H1 (cell line): Measurements from ENCODE around the gene NACA. TPM values are rescaled to one million over a fixed set of nuclear protein-coding genes. Genes with fewer than 3 reads are reported as not detected.

ENCODE experiments used
- CTCF ChIA-PET: fragments of 300-600 bp; sonication (Branson Sonifier 250); formaldehyde crosslinking; loops from one replicate; lab custom pipeline; 2021; ENCODE audit not compliant: partially characterized antibody; lab: Charles Lee
- POLR2A ChIA-PET: fragments of 300-600 bp; sonication (Branson Sonifier 250); formaldehyde crosslinking; loops from one replicate; lab custom pipeline; 2021; ENCODE audit warnings: inconsistent platforms; ENCODE audit not compliant: partially characterized antibody; lab: Charles Lee
- DNase-seq, 2 experiments: peaks; one replicate each; pipeline versions ENCODE4 v3.0.0 to v3.0.0-alpha.2; 2010 to 2022; ENCODE audit warnings: low spot score in 2 of 2, low read depth in 1 of 2, mixed read lengths in 1 of 2
- FAIRE-seq: peaks from 2 replicates; lab custom pipeline; 2011; peaks lifted over from hg19 to GRCh38; lab: Jason Lieb, UNC
- H2AFZ ChIP-seq: 2 replicates; pipeline ENCODE4 v1.8.1; 2012; ENCODE audit warnings: low read length, inconsistent platforms
- H2AK5ac ChIP-seq: 2 replicates; pipeline ENCODE4 v1.6.1; 2013; ENCODE audit warnings: low read depth, low read length
- H2BK120ac ChIP-seq: replicated peaks from 2 replicates; pipeline ENCODE3; 2013; ENCODE audit warnings: low read depth, low read length, inconsistent platforms
- H2BK12ac ChIP-seq: 2 replicates; pipeline ENCODE4 v1.6.1; 2013; ENCODE audit warnings: low read depth, low read length
- H2BK15ac ChIP-seq: 2 replicates; pipeline ENCODE4 v1.6.1; 2013; ENCODE audit warnings: low read length
- H2BK20ac ChIP-seq: 2 replicates; pipeline ENCODE4 v1.6.1; 2013; ENCODE audit warnings: low read length
- H2BK5ac ChIP-seq: 2 replicates; pipeline ENCODE4 v1.6.1; 2013; ENCODE audit warnings: low read depth, low read length
- H3K14ac ChIP-seq: 2 replicates; pipeline ENCODE4 v1.6.1; 2013; ENCODE audit warnings: inconsistent platforms; ENCODE audit not compliant: insufficient read length
- H3K18ac ChIP-seq: 2 replicates; pipeline ENCODE4 v1.6.1; 2013; ENCODE audit warnings: low read length; ENCODE audit errors: extremely low read depth
- H3K23ac ChIP-seq: 2 replicates; pipeline ENCODE4 v1.6.1; 2013; ENCODE audit warnings: inconsistent platforms; ENCODE audit not compliant: insufficient read length
- H3K23me2 ChIP-seq: 2 replicates; pipeline ENCODE4 v1.6.1; 2013; ENCODE audit warnings: low read depth, low read length
- H3K27ac ChIP-seq: 2 replicates; pipeline ENCODE4 v1.6.1; 2011; ENCODE audit warnings: low read depth, low read length, inconsistent platforms
- H3K27me3 ChIP-seq, 4 experiments: replicated peaks in 1 of 4; 1 replicate in 1 of 4; 2 replicates in 3 of 4; pipeline versions ENCODE4 v1.6.1 to v1.8.1; 2011 to 2013; ENCODE audit warnings: low read length in 3 of 4, mild to moderate bottlenecking in 3 of 4, inconsistent platforms in 2 of 4, mixed read lengths in 2 of 4, moderate library complexity in 1 of 4; ENCODE audit not compliant: control insufficient read depth in 3 of 4, insufficient read depth in 3 of 4; ENCODE audit errors: extremely low read depth in 1 of 4
- H3K36me3 ChIP-seq, 4 experiments: 2 replicates each; pipeline versions ENCODE4 v1.6.1 to v1.8.1; 2011 to 2013; ENCODE audit warnings: mild to moderate bottlenecking in 4 of 4, low read length in 3 of 4, moderate library complexity in 2 of 4, control low read depth in 1 of 4, inconsistent platforms in 1 of 4; ENCODE audit not compliant: insufficient read depth in 4 of 4, control insufficient read depth in 2 of 4
- H3K4ac ChIP-seq: replicated peaks from 2 replicates; pipeline ENCODE3; 2013; ENCODE audit warnings: low read length, low read depth, mixed read lengths, inconsistent platforms; ENCODE audit not compliant: insufficient read length
- H3K4me1 ChIP-seq, 4 experiments: replicated peaks in 1 of 4; 1 replicate in 1 of 4; 2 replicates in 3 of 4; pipeline versions ENCODE4 v1.6.1 to v1.8.1; 2011 to 2013; ENCODE audit warnings: low read length in 3 of 4, inconsistent platforms in 2 of 4, mixed read lengths in 1 of 4; ENCODE audit not compliant: insufficient read depth in 4 of 4, control insufficient read depth in 3 of 4
- H3K4me2 ChIP-seq, 2 experiments: 2 replicates each; pipeline versions ENCODE4 v1.6.1 to v1.8.1; 2011 to 2013; ENCODE audit warnings: low read depth in 2 of 2, low read length in 2 of 2, control low read depth in 1 of 2, inconsistent platforms in 1 of 2, mild to moderate bottlenecking in 1 of 2; ENCODE audit not compliant: insufficient read depth in 1 of 2
- H3K4me3 ChIP-seq, 4 experiments: fragments of 200-600, 300-600 bp in 1 of 4; sonication (generic), shearing (Covaris generic), sonication (Bioruptor Twin) in 1 of 4; 2 replicates each; pipeline versions ENCODE4 v1.5.1 to v1.8.1; 2011 to 2016; ENCODE audit warnings: low read length in 4 of 4, low read depth in 3 of 4, control low read depth in 2 of 4, inconsistent platforms in 2 of 4, mild to moderate bottlenecking in 2 of 4, mixed read lengths in 1 of 4, moderate library complexity in 1 of 4; ENCODE audit not compliant: insufficient read depth in 2 of 4; ENCODE audit errors: extremely low read depth in 1 of 4
- H3K56ac ChIP-seq: replicated peaks from 2 replicates; pipeline ENCODE3; 2013; ENCODE audit warnings: low read depth, mild to moderate bottlenecking, mixed read lengths, low read length, inconsistent platforms; ENCODE audit not compliant: insufficient read length
- H3K79me1 ChIP-seq: 2 replicates; pipeline ENCODE4 v1.6.1; 2013; ENCODE audit warnings: low read depth, low read length, control low read depth
- H3K79me2 ChIP-seq, 2 experiments: 2 replicates each; pipeline versions ENCODE4 v1.6.1 to v1.8.1; 2012 to 2013; ENCODE audit warnings: low read length in 2 of 2, mild to moderate bottlenecking in 2 of 2, inconsistent platforms in 1 of 2; ENCODE audit not compliant: insufficient read depth in 2 of 2, control insufficient read depth in 1 of 2
- H3K9ac ChIP-seq, 4 experiments: replicated peaks in 1 of 4; 1 replicate in 1 of 4; 2 replicates in 3 of 4; pipeline versions ENCODE4 v1.6.1 to v1.8.1; 2011 to 2013; ENCODE audit warnings: low read depth in 3 of 4, low read length in 3 of 4, control low read depth in 2 of 4, mild to moderate bottlenecking in 2 of 4, moderate library complexity in 2 of 4, inconsistent platforms in 1 of 4; ENCODE audit errors: extremely low read depth in 1 of 4
- H3K9me3 ChIP-seq, 2 experiments: 2 replicates each; pipeline versions ENCODE4 v1.6.1 to v1.8.1; 2012 to 2013; ENCODE audit warnings: mild to moderate bottlenecking in 2 of 2, moderate library complexity in 2 of 2, control low read depth in 1 of 2, inconsistent platforms in 1 of 2, low read depth in 1 of 2, low read length in 1 of 2, mixed read lengths in 1 of 2; ENCODE audit not compliant: insufficient read depth in 2 of 2
- H4K20me1 ChIP-seq, 2 experiments: replicated peaks in 1 of 2; 2 replicates each; pipeline versions ENCODE3 to v1.8.1; 2011 to 2013; ENCODE audit warnings: inconsistent platforms in 2 of 2, low read length in 2 of 2, mild to moderate bottlenecking in 1 of 2; ENCODE audit not compliant: insufficient read depth in 2 of 2, control insufficient read depth in 1 of 2
- H4K5ac ChIP-seq: 2 replicates; pipeline ENCODE4 v1.6.1; 2013; ENCODE audit warnings: low read length, low read depth, mixed read lengths, inconsistent platforms; ENCODE audit not compliant: insufficient read length
- H4K8ac ChIP-seq: 2 replicates; pipeline ENCODE4 v1.8.0; 2013; ENCODE audit warnings: mild to moderate bottlenecking, moderate library complexity, low read length, inconsistent platforms; ENCODE audit not compliant: insufficient read depth; ENCODE audit errors: extremely low read depth
- H4K91ac ChIP-seq: replicated peaks from 2 replicates; pipeline ENCODE3; 2013; ENCODE audit warnings: low read length, mixed read lengths, inconsistent platforms; ENCODE audit not compliant: insufficient read length
- BACH1 ChIP-seq: IDR thresholded peaks from 2 replicates; pipeline ENCODE4 v1.6.1; 2012; ENCODE audit warnings: low read length, improper control_type of control experiment
- CHD2 ChIP-seq: IDR thresholded peaks from 2 replicates; pipeline ENCODE4 v1.6.1; 2012; ENCODE audit warnings: low read length, improper control_type of control experiment
- EGR1 ChIP-seq: IDR thresholded peaks from 2 replicates; pipeline ENCODE4 v1.6.1; 2011; ENCODE audit warnings: low read depth, low read length, borderline replicate concordance
- HDAC2 ChIP-seq, 2 experiments: fragments of 300-600 bp in 1 of 2; sonication (generic) in 1 of 2; IDR thresholded peaks; 2 replicates each; pipeline ENCODE4 v1.6.1; 2011 to 2012; ENCODE audit warnings: low read depth in 2 of 2, low read length in 2 of 2, mild to moderate bottlenecking in 2 of 2, moderate library complexity in 2 of 2, borderline replicate concordance in 1 of 2, inconsistent platforms in 1 of 2
- JUN ChIP-seq: IDR thresholded peaks from 2 replicates; pipeline ENCODE4 v1.6.1; 2011; ENCODE audit warnings: low read depth, mild to moderate bottlenecking, improper control_type of control experiment, low read length
- KDM1A ChIP-seq: fragments of 200-600, 300-600 bp; sonication (generic); IDR thresholded peaks from 2 replicates; pipeline ENCODE4 v1.7.1; 2016; ENCODE audit warnings: mild to moderate bottlenecking, low read length, borderline replicate concordance
- PHF8 ChIP-seq: fragments of 200-600 bp; sonication (generic); conservative IDR thresholded peaks from 2 replicates; pipeline ENCODE4 v1.7.1; 2012; ENCODE audit warnings: low read depth, mild to moderate bottlenecking, inconsistent platforms, low read length, moderate library complexity
- RNF2 ChIP-seq: fragments of 200-900, 300-1000 bp; sonication (generic); IDR thresholded peaks from 2 replicates; pipeline ENCODE4 v1.7.1; 2016; ENCODE audit warnings: borderline replicate concordance, low read depth, mild to moderate bottlenecking, antibody characterized with exemption, low read length; ENCODE audit not compliant: poor library complexity, severe bottlenecking; ENCODE audit errors: missing control alignments
- SIX5 ChIP-seq: IDR thresholded peaks from 2 replicates; pipeline ENCODE4 v1.6.1; 2011; ENCODE audit warnings: mild to moderate bottlenecking, low read depth, low read length
- SUZ12 ChIP-seq: fragments of 200-600 bp; sonication (generic); IDR thresholded peaks from 2 replicates; pipeline ENCODE4 v1.6.1; 2012; ENCODE audit warnings: mild to moderate bottlenecking, inconsistent platforms, low read length, moderate library complexity, mixed read lengths
- TAF1 ChIP-seq: IDR thresholded peaks from 2 replicates; pipeline ENCODE4 v1.6.1; 2011; ENCODE audit warnings: mild to moderate bottlenecking, low read depth, low read length
- ZNF274 ChIP-seq: IDR thresholded peaks from 2 replicates; pipeline ENCODE4 v1.7.0; 2012; ENCODE audit warnings: low read length, borderline replicate concordance; ENCODE audit errors: extremely low read depth
- WGBS, 2 experiments: shearing (Covaris generic) in 1 of 2; methylation state at CpG; one replicate each; pipeline versions ENCODE4 v1.1.6 to v1.1.7; 2013 to 2015; ENCODE audit warnings: low lambda C conversion rate in 2 of 2, mixed read lengths in 2 of 2, inconsistent platforms in 1 of 2, low coverage in 1 of 2, missing lambda C conversion rate in 1 of 2; ENCODE audit not compliant: insufficient replicate concordance in 2 of 2, insufficient coverage in 1 of 2, insufficient read length in 1 of 2; ENCODE audit errors: extremely low coverage in 1 of 2, missing lambda C conversion rate in 1 of 2; 5-methylcytosine and 5-hydroxymethylcytosine counted together
- polyA plus RNA-seq, 7 experiments: library from polyadenylated mRNA; depleted of rRNA in 3 of 7; stranded (reverse) in 5 of 7; unstranded in 2 of 7; fragments of >200 nt in 5 of 7; fragments of 200-250 nt in 2 of 7; gene quantifications; 1 replicate in 5 of 7; 2 replicates in 1 of 7; 4 replicates in 1 of 7; pipeline versions ENCODE4 v1.2.1 to v1.2.3, GENCODE V29; 2011 to 2013; ENCODE audit warnings: missing spikeins in 2 of 7, mixed read lengths in 2 of 7
- total RNA-seq: library from RNA; stranded (reverse); fragmentation: NEBNext Ultra II Directional; extraction: Animal tissue kit (Norgen Biotek cat#: 25700); gene quantifications from 2 replicates; pipeline ENCODE4 v1.2.1, GENCODE V29; 2021

The NACA gene
- total and polyA plus RNA-seq, 2 of the 8 experiments (the other 6 are each of a cell fraction or from before 2014, with no cell fraction given) = 511 to 1,063 TPM

- H3K14ac ChIP-seq = no peak overlapping the region
- H2AK5ac ChIP-seq = no peak overlapping the region
- no peak overlapping the region for H3K4ac ChIP-seq
- no peaks in the 10 kb centered on the region; the same call in none of the 2 replicates for H3K23me2 ChIP-seq
- no peak overlapping the region for H3K4me2 ChIP-seq
- no peak overlapping the region for H3K56ac ChIP-seq
- no peak overlapping the region for H2BK12ac ChIP-seq
- peaks cover 2 to 3% of the 10 kb centered on the region in 2 experiments for H4K20me1 ChIP-seq
- H2BK120ac ChIP-seq = no peak overlapping the region
- H3K4me1 ChIP-seq = peaks cover 0 to 4% (median 0%) of the 10 kb centered on the region in 4 experiments; a peak in 1 of 7 replicates
- no peaks in the 10 kb centered on the region for H3K79me1 ChIP-seq
- no peak overlapping the region for H3K4me3 ChIP-seq
- no peaks in the 10 kb centered on the region for H3K9me3 ChIP-seq
- H3K18ac ChIP-seq = no peak overlapping the region
- no peak overlapping the region for H3K23ac ChIP-seq
- no peak overlapping the region for H2BK5ac ChIP-seq
- H2AFZ ChIP-seq = no peak overlapping the region
- POLR2A ChIA-PET = interaction anchor here (3.1 to 43.7 kb wide), 5 partner anchors 8 to 93 kb away, joined by 18 to 1406 read pairs (median 39); partner anchors contain the start of genes ATP5F1B and PTGES3
- CTCF ChIA-PET = no interaction called here
- DNase-seq = no peak
- no peak overlapping the region for H3K9ac ChIP-seq
- peaks cover 3 to 35% (median 16%) of the 10 kb centered on the region in 4 experiments; a peak in 6 of 8 replicates for H3K36me3 ChIP-seq
- no peak overlapping the region for H2BK15ac ChIP-seq
- H4K5ac ChIP-seq = no peak overlapping the region
- no peak for FAIRE-seq
- WGBS, 2 experiments = 99% methylated on average over 11 of the region's 11 CpGs; no CpG with 5 or more reads in 1 of the 2 experiments
- no peak overlapping the region for H4K91ac ChIP-seq
- H4K8ac ChIP-seq = no peak overlapping the region
- no peak overlapping the region for H3K27ac ChIP-seq
- peaks cover 14 to 18% of the 10 kb centered on the region in 2 experiments for H3K79me2 ChIP-seq
- H2BK20ac ChIP-seq = no peak overlapping the region
- no peaks in the 10 kb centered on the region for H3K27me3 ChIP-seq
- no peak for TF ChIP-seq EGR1
- TF ChIP-seq SUZ12 = no peak
- TF ChIP-seq RNF2 = no peak
- no peak for TF ChIP-seq BACH1
- TF ChIP-seq HDAC2 (IDR thresholded peaks at IDR 0.05; ENCODE audit: borderline replicate concordance in 1 of 2, low read depth in 2 of 2, low read length in 2 of 2) = no peak
- no peak for TF ChIP-seq TAF1
- TF ChIP-seq KDM1A = no peak
- no peak for TF ChIP-seq PHF8
- no peak for TF ChIP-seq ZNF274
- no peak for TF ChIP-seq CHD2
- TF ChIP-seq JUN = no peak
- TF ChIP-seq SIX5 = no peak
Measured at GRCh38 chr12:56728139-56728861, 3.2 kb upstream of the NACA start.
